OCI-LY3 (cell line): Measurements from ENCODE around the gene CES4A.

Experiments used
- CTCF ChIP-seq: fragments of 200-600, 300-600 bp; sonication (generic); IDR thresholded peaks from 2 replicates; pipeline ENCODE4 v1.5.1; 2014; ENCODE audit warnings: antibody characterized with exemption, low read length, low read depth
- EZH2phosphoT487 ChIP-seq: fragments of 200-600 bp; shearing (Covaris generic); IDR thresholded peaks from 2 replicates; pipeline ENCODE4 v1.6.1; 2018; ENCODE audit warnings: antibody characterized with exemption, mixed run types, low read depth

GRCh38 chr16:66943426-66944053 is 44.8 kb upstream of the CES4A start:
- TF ChIP-seq EZH2phosphoT487 (no peak), CTCF (no peak)
